HG02623 (cell line): ENCODE measurements around the gene COL24A1.

Experiments
- ATAC-seq: cut with Tn5 transposase; IDR thresholded peaks from one replicate; pipeline ENCODE4 v1.9.1; 2021; ENCODE audit warnings: moderate library complexity; ENCODE audit not compliant: unreplicated experiment

Gene COL24A1

GRCh38 chr1:86156566-86157455 is at the start of gene COL24A1:
TSS of gene COL24A1 (minus strand) at chr1:86156772. CDS start at chr1:86156396, 376 bp downstream.
- ATAC-seq, result no peak

- no peak for ATAC-seq
Measured at GRCh38 chr1:86205741-86206140, 49.2 kb upstream of the COL24A1 start.

- ATAC-seq, result no peak
Measured at GRCh38 chr1:86202552-86203340, 46.2 kb upstream of the COL24A1 start.

- ATAC-seq, result no peak
Measured at GRCh38 chr1:86201311-86201710, 44.7 kb upstream of the COL24A1 start.

- ATAC-seq, result no peak
Measured at GRCh38 chr1:86200901-86201300, 44.3 kb upstream of the COL24A1 start.

- ATAC-seq, result no peak
Measured at GRCh38 chr1:86197206-86197855, 40.8 kb upstream of the COL24A1 start.

- no peak for ATAC-seq
Measured at GRCh38 chr1:86195281-86195680, 38.7 kb upstream of the COL24A1 start.

- ATAC-seq, result no peak
Measured at GRCh38 chr1:86194491-86195034, 38.0 kb upstream of the COL24A1 start.

GRCh38 chr1:86192417-86192816 is 35.8 kb upstream of the COL24A1 start:
- no peak for ATAC-seq

- ATAC-seq, result no peak
Measured at GRCh38 chr1:86191958-86192357, 35.4 kb upstream of the COL24A1 start.

- ATAC-seq, result no peak
Measured at GRCh38 chr1:86190873-86191272, 34.3 kb upstream of the COL24A1 start.

- ATAC-seq, result no peak
Measured at GRCh38 chr1:86184426-86184825, 27.9 kb upstream of the COL24A1 start.

- no peak for ATAC-seq
Measured at GRCh38 chr1:86183810-86184209, 27.2 kb upstream of the COL24A1 start.

- no peak for ATAC-seq
Measured at GRCh38 chr1:86176226-86176625, 19.7 kb upstream of the COL24A1 start.

- no peak for ATAC-seq
Measured at GRCh38 chr1:86175756-86176155, 19.2 kb upstream of the COL24A1 start.

- no peak for ATAC-seq
Measured at GRCh38 chr1:86169625-86170024, 13.1 kb upstream of the COL24A1 start.

- ATAC-seq, result no peak
Measured at GRCh38 chr1:86159800-86160199, 3.2 kb upstream of the COL24A1 start.

GRCh38 chr1:86155807-86156565 is 586 bp downstream of the COL24A1 start:
- ATAC-seq, result no peak

- ATAC-seq, result no peak
Measured at GRCh38 chr1:86155051-86155806, 1.3 kb downstream of the COL24A1 start.

- ATAC-seq, result no peak
Measured at GRCh38 chr1:86154571-86155050, 2.0 kb downstream of the COL24A1 start.
